Activated naive CD4-positive, alpha-beta T cell treated with anti-CD3 and anti-CD28 coated beads for 36 hours (primary cell): ENCODE results near the gene MTX3. TPM values are rescaled to one million over a fixed set of nuclear protein-coding genes. Genes with fewer than 3 reads are reported as not detected.

Experiments used
- CTCF ChIA-PET: fragments of 350-600 bp; sonication (Branson Sonifier 250); formaldehyde crosslinking; loops from one replicate; lab custom pipeline; 2021; ENCODE audit warnings: antibody characterized with exemption; lab: Charles Lee
- DNase-seq: peaks from one replicate; pipeline ENCODE4 v3.0.0-alpha.2; 2020
- H3K27ac Mint-ChIP-seq: one replicate; pipeline ENCODE4 v1.8.0; 2021; ENCODE audit warnings: mild to moderate bottlenecking, mixed read lengths
- H3K27me3 Mint-ChIP-seq: one replicate; pipeline ENCODE4 v1.8.0; 2021; ENCODE audit warnings: low read depth, mixed read lengths
- H3K36me3 Mint-ChIP-seq: one replicate; pipeline ENCODE4 v1.8.0; 2021; ENCODE audit warnings: low read depth, mixed read lengths
- H3K4me1 Mint-ChIP-seq: one replicate; pipeline ENCODE4 v1.8.0; 2021; ENCODE audit warnings: low read depth, mixed read lengths
- H3K4me3 Mint-ChIP-seq: one replicate; pipeline ENCODE4 v1.8.0; 2021; ENCODE audit warnings: mild to moderate bottlenecking, moderate library complexity, mixed read lengths
- H3K9me3 Mint-ChIP-seq: one replicate; pipeline ENCODE4 v1.8.0; 2021; ENCODE audit warnings: mixed read lengths
- intact Hi-C: fragments of 100-400 bp; cut with micrococcal nuclease; formaldehyde crosslinking; loops from one replicate; pipeline ENCODE4 v1.15.1; 2023
- total RNA-seq, 2 experiments: library from RNA; stranded (reverse); gene quantifications; one replicate each; pipeline ENCODE4 v1.2.3, GENCODE V29; 2021

The MTX3 gene
- total RNA-seq, 2 experiments from 2014 or later, result 5.7 to 6.1 TPM

DNA sequence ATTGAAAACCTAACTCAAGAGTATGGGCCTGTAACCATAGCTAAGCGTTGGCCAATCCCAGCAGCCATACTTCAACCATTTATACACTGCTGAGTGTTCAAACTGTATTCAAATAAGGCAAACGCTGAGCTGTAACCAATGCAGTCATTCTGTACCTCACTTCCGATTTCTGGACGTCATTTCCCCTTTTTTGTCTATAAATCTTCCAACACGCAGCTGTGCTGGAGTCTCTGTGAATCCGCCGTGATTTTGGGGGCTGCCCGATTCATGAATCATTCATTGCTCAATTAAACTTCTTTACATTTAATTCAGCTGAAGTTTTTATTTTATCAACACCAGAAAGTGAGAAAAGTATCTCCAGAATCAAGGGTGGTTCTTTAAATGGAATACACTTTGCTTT, 31.7 kb downstream of the MTX3 start:
- Mint-ChIP-seq H3K9me3 (no peaks in the 10 kb centered on the region), H3K27me3 (peaks cover 3% of the 10 kb centered on the region), H3K27ac (no peak overlapping the region), H3K4me1 (peaks cover 16% of the 10 kb centered on the region), H3K4me3 (no peak overlapping the region), H3K36me3 (no peaks in the 10 kb centered on the region)
- DNase-seq, result no peak
- intact Hi-C loops, result no loop called here
- CTCF ChIA-PET, result no interaction called here

DNA sequence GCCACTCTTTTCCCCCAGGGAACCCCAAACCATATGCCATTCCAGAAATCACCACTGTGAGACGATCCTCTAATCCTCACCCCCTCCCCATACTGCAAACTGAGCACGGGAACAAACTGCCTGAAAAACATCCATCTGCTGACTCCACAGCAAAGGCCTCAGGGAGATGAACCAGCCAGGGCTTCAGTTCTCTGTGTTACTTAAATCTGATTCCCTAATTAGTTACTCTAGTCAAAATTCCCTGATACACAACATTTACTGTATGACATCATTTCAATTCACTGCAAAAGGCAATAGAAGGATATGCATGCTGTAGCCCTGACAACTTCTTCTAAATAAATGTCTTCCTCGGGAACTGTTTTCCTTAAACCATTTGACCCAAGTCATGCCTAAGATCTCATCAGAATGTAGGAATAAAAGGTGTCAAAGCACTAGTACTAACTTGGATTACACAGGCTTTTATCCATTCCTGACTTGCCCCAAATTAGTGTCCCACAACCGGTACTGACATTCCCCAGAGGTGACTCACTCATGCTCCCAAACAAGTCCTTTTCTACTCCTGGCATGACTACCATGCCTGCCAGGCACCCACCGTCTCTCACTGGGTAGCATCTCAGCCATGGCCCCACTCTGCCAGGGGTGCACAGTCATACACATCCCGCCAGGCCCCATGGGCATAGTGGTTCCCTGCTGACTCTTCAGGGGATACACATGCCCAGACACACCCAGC, 35.0 kb downstream of the MTX3 start:
- Mint-ChIP-seq H3K27me3 (no peaks in the 10 kb centered on the region), H3K9me3 (no peaks in the 10 kb centered on the region), H3K27ac (no peak overlapping the region), H3K36me3 (no peaks in the 10 kb centered on the region), H3K4me1 (no peaks in the 10 kb centered on the region), H3K4me3 (no peak overlapping the region)
- intact Hi-C loops, result no loop called here
- CTCF ChIA-PET, result no interaction called here
- no peak for DNase-seq

DNA sequence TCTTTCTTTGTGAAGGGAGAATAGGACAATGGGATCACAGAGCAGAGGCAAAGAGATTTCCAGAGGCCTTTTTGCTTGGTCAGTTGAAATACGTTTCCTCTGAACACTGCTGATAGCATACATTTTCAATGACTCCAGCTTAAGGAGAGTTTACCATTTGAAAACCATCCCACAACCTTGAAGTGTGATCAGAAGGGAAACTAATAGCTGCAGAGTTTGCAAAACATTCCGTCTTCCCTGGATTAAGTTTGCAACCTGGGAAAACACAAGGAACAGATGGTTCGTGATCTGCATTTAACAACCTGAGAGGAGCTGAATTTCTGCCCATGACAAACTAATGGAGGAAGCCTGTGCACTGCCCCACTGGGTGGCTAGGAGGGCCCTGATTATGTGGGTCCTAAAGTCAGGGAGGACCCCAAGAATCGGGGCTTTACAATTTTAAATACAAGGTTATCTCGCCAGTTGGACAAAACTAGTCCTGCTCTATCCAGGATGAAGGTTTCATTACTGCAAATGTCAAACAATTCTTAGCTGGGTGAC, 35.6 kb downstream of the MTX3 start:
- CTCF ChIA-PET, result no interaction called here
- Mint-ChIP-seq H3K36me3 (no peaks in the 10 kb centered on the region), H3K4me1 (no peaks in the 10 kb centered on the region), H3K27ac (no peak overlapping the region), H3K4me3 (no peak overlapping the region), H3K27me3 (no peaks in the 10 kb centered on the region), H3K9me3 (no peaks in the 10 kb centered on the region)
- DNase-seq, result no peak
- intact Hi-C loops, result no loop called here

DNA sequence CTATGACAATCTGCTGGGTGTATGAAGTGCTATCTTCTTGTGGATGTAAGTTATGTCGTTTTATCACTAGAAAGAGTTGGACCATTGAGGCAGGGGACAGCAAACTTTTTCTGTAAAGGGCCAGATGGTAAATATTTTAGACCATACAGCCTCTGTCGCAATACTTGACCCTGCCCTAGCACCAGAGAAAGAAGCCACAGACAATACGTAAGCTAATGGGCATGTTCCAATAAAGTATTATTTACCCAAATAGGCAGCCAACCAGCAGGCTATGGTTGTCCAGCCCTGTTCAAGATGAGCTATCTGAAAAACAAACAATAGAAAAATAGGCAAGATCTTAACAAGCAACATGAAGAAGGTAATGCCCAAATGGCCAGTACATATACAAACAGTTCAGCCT, 36.4 kb downstream of the MTX3 start:
- no peak overlapping the region for H3K4me3 Mint-ChIP-seq
- no peaks in the 10 kb centered on the region for H3K9me3 Mint-ChIP-seq
- no peak overlapping the region for H3K27ac Mint-ChIP-seq
- H3K36me3 Mint-ChIP-seq, result no peaks in the 10 kb centered on the region
- H3K27me3 Mint-ChIP-seq, result no peaks in the 10 kb centered on the region
- intact Hi-C loops, result no loop called here
- no peaks in the 10 kb centered on the region for H3K4me1 Mint-ChIP-seq
- CTCF ChIA-PET, result no interaction called here
- no peak for DNase-seq

DNA sequence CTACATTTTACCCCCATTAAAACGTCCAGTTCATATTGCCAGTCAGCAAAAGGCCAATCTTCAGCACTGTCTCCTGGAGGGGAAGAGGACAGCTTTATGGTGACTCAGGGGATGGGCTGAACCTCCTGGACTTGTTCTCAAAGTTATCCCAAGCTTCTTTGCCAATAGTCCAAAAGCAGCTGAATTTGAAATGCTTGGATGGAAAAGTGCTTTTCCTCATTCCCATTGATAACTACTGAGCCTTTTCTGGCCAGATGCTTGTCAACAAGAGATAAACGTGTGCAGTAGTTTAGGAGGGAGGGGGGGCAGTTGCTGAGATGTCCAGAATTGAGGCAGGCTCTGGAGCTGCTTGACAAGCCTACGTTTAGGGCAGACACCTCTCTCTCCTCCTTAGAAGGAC, 43.5 kb downstream of the MTX3 start:
- H3K4me3 Mint-ChIP-seq, result no peak overlapping the region
- no peaks in the 10 kb centered on the region for H3K27me3 Mint-ChIP-seq
- H3K36me3 Mint-ChIP-seq, result no peaks in the 10 kb centered on the region
- CTCF ChIA-PET, result interaction anchor here (0.9 kb wide), 1 partner anchor 137 kb away, joined by 3 read pairs; no protein-coding TSS in a partner anchor
- H3K27ac Mint-ChIP-seq, result no peak overlapping the region
- DNase-seq, result no peak
- no peaks in the 10 kb centered on the region for H3K4me1 Mint-ChIP-seq
- H3K9me3 Mint-ChIP-seq, result no peaks in the 10 kb centered on the region
- intact Hi-C loops, result no loop called here

DNA sequence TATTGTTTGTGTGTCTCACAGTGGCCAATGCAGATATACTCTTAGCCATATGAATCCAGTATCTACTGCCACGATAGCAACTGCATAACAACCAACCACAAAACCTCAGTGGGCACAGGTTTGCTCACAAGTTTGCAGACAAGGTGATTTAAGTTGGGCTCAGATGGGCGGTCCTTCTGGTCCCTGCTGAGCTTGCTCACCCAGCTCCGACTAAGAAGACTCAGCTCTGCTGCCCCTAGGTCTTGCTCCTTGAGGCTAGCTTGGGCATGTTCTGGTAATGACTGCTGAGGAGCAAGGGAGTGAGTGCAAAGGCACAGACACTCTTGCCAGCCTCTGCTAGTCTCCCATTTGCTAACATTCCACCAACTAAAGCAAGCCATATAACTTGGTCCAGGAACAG, 52.6 kb downstream of the MTX3 start:
- CTCF ChIA-PET, result interaction anchor here (0.6 kb wide), 1 partner anchor 217 kb away, joined by 3 read pairs; no protein-coding TSS in a partner anchor
- Mint-ChIP-seq H3K36me3 (no peaks in the 10 kb centered on the region), H3K9me3 (no peaks in the 10 kb centered on the region), H3K4me1 (no peaks in the 10 kb centered on the region), H3K4me3 (no peak overlapping the region), H3K27ac (no peak overlapping the region), H3K27me3 (no peaks in the 10 kb centered on the region)
- DNase-seq, result no peak
- intact Hi-C loops, result no loop called here

DNA sequence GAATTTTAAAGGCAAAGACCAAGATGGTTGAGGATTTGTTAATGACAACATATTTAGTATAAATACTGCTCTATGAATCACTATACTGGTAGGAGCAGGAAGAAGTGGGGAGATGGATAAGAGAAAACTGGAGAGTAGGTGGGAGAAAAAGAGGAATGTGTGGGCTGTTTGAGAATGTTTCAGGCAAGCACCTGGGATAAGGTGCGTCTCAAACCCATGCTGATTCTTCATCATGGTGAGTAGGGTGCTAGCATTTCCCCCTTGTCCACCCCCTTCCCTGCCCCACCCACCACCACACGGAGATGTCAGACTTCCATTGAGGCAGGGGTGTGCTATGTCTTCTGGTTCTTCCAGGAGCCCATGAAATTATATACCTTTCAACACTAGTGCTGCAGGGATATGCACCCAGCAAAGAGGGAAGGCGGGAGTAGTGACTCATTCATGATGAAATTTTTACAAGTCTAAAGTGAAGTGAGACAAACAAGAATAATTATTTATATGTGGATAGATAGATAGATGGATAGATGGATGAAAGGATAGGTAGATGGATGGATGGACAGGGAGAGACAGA, 54.3 kb downstream of the MTX3 start:
- no peak for DNase-seq
- H3K27ac Mint-ChIP-seq, result no peak overlapping the region
- H3K27me3 Mint-ChIP-seq, result no peaks in the 10 kb centered on the region
- H3K36me3 Mint-ChIP-seq, result no peaks in the 10 kb centered on the region
- no peaks in the 10 kb centered on the region for H3K9me3 Mint-ChIP-seq
- CTCF ChIA-PET, result interaction anchor here (0.9 to 1.5 kb wide), 2 partner anchors 9 to 147 kb away, joined by 3 to 5 read pairs; no protein-coding TSS in a partner anchor
- intact Hi-C loops, result no loop called here
- no peaks in the 10 kb centered on the region for H3K4me1 Mint-ChIP-seq
- H3K4me3 Mint-ChIP-seq, result no peak overlapping the region

DNA sequence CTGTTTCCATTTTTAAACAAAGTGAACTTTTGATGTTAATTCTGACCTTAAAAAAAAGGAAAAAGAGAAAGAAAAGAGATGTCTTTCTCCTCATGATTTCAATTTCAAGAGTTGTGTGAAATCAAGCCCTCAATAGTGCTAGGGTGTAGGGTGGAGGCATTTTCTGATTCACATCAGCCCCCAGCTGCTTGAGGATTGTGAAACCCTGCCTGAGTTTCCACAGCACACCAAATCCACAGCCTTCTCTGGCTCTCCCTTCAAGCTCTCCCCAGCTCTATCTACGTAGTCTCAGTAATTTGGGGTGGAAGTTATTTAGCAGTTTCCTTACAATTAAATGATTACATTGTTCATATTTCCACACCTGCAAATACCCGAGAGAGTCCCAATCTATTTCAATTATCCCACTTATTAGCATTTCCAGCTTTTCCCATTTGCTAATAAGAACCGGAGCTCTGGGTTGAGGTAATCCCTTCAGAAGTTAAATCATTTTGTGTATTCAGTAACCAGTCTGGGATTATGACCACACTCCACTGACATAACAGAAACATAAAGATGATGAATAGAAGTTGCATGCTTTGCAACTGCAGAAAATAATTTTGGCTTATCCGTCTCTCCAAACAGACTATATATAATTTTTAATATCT, 54.9 kb downstream of the MTX3 start:
- no peaks in the 10 kb centered on the region for H3K36me3 Mint-ChIP-seq
- no peaks in the 10 kb centered on the region for H3K4me1 Mint-ChIP-seq
- no peaks in the 10 kb centered on the region for H3K9me3 Mint-ChIP-seq
- no peak overlapping the region for H3K27ac Mint-ChIP-seq
- H3K27me3 Mint-ChIP-seq, result no peaks in the 10 kb centered on the region
- intact Hi-C loops, result no loop called here
- no peak for DNase-seq
- CTCF ChIA-PET, result interaction anchor here (1.5 kb wide), 1 partner anchor 147 kb away, joined by 5 read pairs; no protein-coding TSS in a partner anchor
- H3K4me3 Mint-ChIP-seq, result no peak overlapping the region

DNA sequence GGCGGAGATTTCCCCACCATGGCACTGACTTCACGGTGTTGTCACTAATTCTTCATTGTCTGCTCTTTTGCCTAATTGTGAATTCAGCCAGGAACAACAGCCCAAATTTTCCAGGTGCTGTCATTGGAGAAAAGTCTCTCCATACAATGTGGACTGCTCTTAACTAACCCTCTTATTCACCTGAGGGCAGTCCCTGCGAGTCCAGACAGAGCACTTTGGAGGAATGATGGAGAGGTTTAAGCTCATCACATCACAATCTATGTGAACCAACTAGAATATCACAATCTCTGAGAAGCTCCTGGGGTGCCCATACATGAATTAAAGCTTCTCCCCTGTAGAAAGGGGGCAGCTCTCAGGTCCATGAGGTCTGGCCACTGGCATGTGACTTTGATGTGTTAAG, 56.4 kb downstream of the MTX3 start:
- Mint-ChIP-seq H3K9me3 (no peaks in the 10 kb centered on the region), H3K36me3 (no peaks in the 10 kb centered on the region), H3K27ac (no peak overlapping the region), H3K4me3 (no peak overlapping the region), H3K4me1 (no peaks in the 10 kb centered on the region), H3K27me3 (no peaks in the 10 kb centered on the region)
- CTCF ChIA-PET, result interaction anchor here (0.9 kb wide), 1 partner anchor 149 kb away, joined by 3 read pairs; no protein-coding TSS in a partner anchor
- intact Hi-C loops, result no loop called here
- DNase-seq, result no peak

DNA sequence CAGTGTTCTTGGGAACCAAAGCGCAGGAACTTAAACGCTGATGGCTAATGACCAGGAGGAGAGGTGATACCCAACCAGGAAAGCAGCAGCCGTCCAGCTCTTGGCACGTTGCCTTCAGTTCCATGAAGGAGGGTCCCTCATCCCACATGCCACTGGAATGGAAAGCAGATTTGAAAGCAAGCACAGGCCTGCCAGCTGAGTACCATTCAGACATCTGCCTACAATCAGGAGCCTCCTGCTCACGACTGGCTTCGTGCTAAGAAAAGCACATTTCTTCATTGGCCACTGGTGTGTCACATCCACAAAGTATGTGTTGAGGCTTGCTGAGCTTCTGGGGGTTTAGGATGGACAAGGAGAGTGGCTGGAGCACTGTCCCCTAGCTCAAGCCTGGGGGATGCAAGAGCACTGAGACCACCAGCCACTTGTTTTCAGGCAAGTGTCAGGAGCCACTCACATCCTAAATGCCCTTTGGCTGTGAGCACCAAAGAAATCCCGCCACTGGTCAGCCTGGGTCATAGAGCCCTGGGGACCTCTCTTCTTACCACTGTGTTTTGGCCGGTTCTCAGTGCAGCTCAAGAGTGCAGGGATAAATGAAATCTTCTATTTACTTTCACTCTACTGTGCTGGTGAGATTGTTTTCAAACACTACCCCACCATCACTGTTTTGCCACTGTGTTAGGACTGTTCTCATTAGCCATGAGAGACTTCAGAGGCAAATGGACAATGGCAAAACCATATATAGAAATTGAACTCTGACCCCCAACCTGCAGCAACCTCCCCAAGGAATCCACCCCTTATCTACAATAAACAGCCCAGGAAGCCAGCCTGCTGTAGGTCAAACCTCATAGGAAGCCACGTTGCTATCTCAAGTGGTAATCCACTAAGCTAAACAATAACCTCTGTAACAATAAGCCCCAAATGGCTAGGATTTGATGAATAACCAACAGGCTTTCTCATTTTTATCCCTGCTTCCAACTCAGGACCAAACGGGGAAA, 58.3 kb downstream of the MTX3 start:
- CTCF ChIA-PET, result interaction anchor here (0.6 to 0.9 kb wide), 2 partner anchors 151 to 518 kb away, joined by 3 to 4 read pairs; no protein-coding TSS in a partner anchor
- H3K36me3 Mint-ChIP-seq, result no peaks in the 10 kb centered on the region
- H3K4me1 Mint-ChIP-seq, result no peaks in the 10 kb centered on the region
- DNase-seq, result no peak
- H3K27me3 Mint-ChIP-seq, result no peaks in the 10 kb centered on the region
- H3K9me3 Mint-ChIP-seq, result no peaks in the 10 kb centered on the region
- H3K4me3 Mint-ChIP-seq, result no peak overlapping the region
- H3K27ac Mint-ChIP-seq, result no peak overlapping the region
- intact Hi-C loops, result no loop called here

DNA sequence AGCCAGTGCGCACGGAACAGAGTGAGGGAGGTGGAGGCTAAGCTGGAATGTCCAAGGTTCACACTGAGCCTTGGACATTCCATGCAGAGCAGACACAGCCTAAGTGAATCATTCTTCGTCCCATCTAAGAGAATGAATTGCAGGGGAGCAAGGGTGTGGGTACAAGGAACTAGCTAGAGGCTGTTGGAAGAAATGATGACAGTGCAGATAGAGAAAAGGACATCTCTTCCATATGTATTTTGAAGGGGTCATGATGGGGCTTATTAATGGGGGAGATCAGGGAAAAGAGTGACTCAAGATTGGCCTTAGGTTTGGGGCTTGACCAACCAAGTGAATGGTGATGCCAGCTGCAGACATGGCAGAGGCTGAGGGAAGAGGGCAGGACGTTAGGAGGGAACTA, 59.2 kb downstream of the MTX3 start:
- H3K27ac Mint-ChIP-seq, result no peak overlapping the region
- H3K4me1 Mint-ChIP-seq, result no peaks in the 10 kb centered on the region
- H3K9me3 Mint-ChIP-seq, result no peaks in the 10 kb centered on the region
- no peaks in the 10 kb centered on the region for H3K36me3 Mint-ChIP-seq
- CTCF ChIA-PET, result no interaction called here
- no peaks in the 10 kb centered on the region for H3K27me3 Mint-ChIP-seq
- no peak for DNase-seq
- intact Hi-C loops, result no loop called here
- no peak overlapping the region for H3K4me3 Mint-ChIP-seq

DNA sequence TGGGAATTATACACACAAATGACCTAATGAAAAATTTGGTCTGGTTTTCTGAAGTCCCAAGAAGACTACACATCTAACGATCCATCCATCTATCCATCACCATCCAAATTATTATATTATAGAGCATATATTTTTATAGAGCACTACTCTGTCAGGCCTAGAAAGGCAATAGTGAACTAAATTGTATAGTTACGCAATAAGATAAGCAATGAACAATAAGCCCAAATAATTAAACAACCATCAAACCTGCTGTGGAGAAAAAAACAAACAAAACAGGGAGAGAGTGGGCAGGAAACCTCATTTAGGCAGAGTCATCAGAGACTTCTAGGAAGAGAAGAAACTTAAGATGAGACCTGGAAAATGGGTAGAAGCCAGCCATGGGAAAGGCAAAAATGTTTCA, 59.7 kb downstream of the MTX3 start:
- H3K27me3 Mint-ChIP-seq, result no peaks in the 10 kb centered on the region
- CTCF ChIA-PET, result no interaction called here
- intact Hi-C loops, result no loop called here
- no peak for DNase-seq
- H3K4me1 Mint-ChIP-seq, result no peaks in the 10 kb centered on the region
- H3K9me3 Mint-ChIP-seq, result no peaks in the 10 kb centered on the region
- H3K4me3 Mint-ChIP-seq, result no peak overlapping the region
- no peak overlapping the region for H3K27ac Mint-ChIP-seq
- no peaks in the 10 kb centered on the region for H3K36me3 Mint-ChIP-seq
